LNCaP clone FGC (cell line): ENCODE results near the gene SLFN12.
"Not testable (repeated sequence)": the region's sequence is repeated elsewhere in the genome, so short reads cannot be mapped to it uniquely, and the experiment has no call there.

Experiments
- DNase-seq: peaks from one replicate; pipeline ENCODE4 v3.0.0-alpha.2; 2011; ENCODE audit warnings: low read depth
- H3K4me3 ChIP-seq: 2 replicates; pipeline ENCODE4 v1.5.1; 2011; ENCODE audit warnings: mild to moderate bottlenecking, low read depth, low read length, control low read depth
- CTCF ChIP-seq: IDR thresholded peaks from 2 replicates; pipeline ENCODE4 v1.5.1; 2012; ENCODE audit warnings: mild to moderate bottlenecking; ENCODE audit not compliant: control insufficient read depth, insufficient read depth; ENCODE audit errors: extremely low read depth

Gene SLFN12

DNA sequence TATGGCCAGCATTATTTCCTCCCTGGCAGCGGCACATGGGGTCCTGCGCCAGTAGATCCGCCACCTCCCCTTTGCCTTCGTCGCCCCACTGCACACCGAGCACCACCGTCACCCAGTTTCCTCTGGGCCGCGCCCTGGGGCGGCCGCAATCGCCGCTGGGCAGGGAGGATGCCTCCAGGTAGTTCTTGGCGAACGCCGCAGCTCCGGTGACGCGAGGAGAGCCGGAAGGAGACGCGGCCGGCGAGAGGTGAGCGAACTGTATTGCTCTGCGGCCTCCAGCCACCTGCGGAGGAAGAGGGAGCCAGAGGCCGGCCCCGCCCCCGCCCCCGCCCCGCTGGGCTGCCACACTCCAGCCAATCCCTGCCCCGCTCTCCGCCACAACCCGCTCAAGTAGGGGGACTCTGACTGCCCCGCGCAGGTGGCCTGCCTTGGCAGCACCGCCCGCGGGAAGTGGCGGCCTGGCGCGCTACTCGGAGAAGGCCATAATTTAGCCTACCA lies 28.1 kb upstream of the SLFN12 start:
- DNase-seq = no peak
- H3K4me3 ChIP-seq = no peak overlapping the region

DNA sequence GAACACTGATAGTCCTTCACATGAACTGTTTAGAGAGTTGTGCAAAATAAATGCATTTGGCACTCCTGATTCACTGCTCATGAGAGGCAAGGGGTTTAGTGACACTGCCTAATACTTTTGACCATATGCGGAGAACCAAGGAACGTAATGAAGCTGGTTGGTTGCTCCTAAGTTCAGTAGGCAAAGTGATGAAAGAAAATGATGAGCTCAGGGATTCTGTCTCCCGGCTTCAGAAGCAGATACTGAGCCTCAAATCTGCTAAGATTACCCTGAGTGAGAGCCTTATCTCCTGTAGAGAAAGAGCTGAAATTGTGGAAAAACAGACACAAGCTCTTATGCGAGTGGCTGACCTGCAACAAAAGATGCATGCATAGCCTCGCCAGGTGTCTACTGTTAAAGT lies 21.7 kb upstream of the SLFN12 start:
- not testable (repeated sequence) for H3K4me3 ChIP-seq, DNase-seq

More for the DNA sequence above, 28.1 kb upstream of the SLFN12 start:
- no peak for TF ChIP-seq CTCF

GRCh38 chr17:35453171-35453570 lies 20.9 kb upstream of the SLFN12 start:
- DNase-seq = no peak
- H3K4me3 ChIP-seq = no peak overlapping the region
- TF ChIP-seq CTCF = no peak

DNA sequence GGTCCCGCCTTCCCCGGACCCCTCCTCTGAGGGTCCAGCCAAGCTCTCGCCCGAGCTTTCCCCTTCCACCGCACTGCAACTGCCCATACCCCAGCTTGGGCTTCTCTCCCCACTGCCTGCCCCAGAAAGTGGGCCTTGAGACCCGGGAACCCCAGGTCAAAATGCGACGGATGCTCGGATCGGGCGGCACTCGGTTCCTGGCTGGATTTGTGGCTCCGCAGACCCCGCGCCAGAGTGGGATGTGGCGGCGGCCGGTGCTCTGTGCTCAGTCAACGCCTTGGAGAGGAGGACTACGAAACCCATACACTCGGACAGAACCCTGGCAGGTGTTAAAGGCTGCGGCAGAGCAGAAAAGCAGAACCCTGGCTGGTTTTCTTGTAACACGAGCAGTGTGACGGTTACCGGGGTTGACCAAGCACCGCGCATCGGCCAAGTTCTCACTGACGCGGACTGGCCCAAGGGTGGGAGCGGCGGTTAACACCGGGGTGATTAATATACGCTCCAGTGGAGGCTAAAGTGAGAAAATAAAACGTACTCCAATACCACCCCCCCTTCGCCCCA lies 17.2 kb upstream of the SLFN12 start:
- DNase-seq = no peak
- no peak overlapping the region for H3K4me3 ChIP-seq
- no peak for TF ChIP-seq CTCF

GRCh38 chr17:35448899-35449227 lies 16.6 kb upstream of the SLFN12 start:
- TF ChIP-seq CTCF = no peak
- no peak for DNase-seq
- H3K4me3 ChIP-seq = no peak overlapping the region

- TF ChIP-seq CTCF = no peak
- DNase-seq = no peak
- no peak within 1 kb of the TSS for H3K4me3 ChIP-seq
Measured at GRCh38 chr17:35448214-35448898, 16.1 kb upstream of the SLFN12 start, which contains the start of gene SLFN13. SLFN13 (minus strand) TSS chr17:35448766; CDS start chr17:35445680, 3,086 bp downstream.

- no peak for TF ChIP-seq CTCF
- DNase-seq = no peak
- no peak overlapping the region for H3K4me3 ChIP-seq
Measured at GRCh38 chr17:35447499-35447898, 15.2 kb upstream of the SLFN12 start.
